HuH-7.5 (cell line): ENCODE measurements around the gene ADAMTS19.

ENCODE experiments used
- DNase-seq: peaks from one replicate; pipeline ENCODE4 v3.0.0; 2011; ENCODE audit warnings: low spot score

ADAMTS19 gene

DNA sequence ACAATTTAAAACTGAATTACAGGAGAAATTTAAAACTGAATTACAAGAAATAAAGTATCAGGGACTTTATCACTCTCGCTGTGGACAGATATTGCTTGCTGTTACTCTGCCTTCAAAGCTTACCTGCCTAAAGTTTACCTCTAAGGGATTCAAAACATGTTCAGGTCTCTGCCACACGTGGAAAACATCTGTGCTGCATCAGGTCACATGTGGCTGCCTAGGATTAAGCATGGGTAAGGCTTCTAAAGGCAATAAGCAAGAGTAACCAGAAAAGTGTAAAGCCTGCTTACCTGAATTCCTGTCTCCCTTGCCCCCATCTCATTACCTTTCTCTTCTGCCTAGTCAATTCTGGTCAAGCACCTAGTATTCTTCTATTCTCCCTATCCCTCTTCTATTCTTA, 306.7 kb downstream of the ADAMTS19 start:
- no peak for DNase-seq

DNA sequence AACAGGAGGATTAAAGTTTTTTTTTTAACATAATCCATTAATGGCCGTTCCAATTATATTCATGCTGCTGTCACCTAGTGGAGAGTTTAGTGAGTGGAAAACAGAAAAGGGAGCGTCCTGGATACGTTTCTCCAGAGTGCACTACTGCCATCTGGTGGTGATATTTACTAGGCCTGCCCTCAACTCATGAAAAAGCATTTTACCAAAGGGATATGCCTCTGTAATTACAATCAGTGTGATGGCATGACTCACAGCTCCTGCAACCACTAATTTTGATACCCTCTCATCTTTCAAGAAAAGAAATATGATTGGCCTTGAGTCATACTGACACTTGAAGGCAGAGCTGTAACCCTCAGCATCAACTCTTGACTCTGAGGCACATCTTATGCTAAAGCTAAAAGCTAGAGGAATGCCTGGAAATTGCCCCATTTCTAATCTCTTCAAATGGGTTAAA, 307.9 kb downstream of the ADAMTS19 start:
- peak; percentile 23 for DNase-seq

GRCh38 chr5:129768735-129769134, 308.6 kb downstream of the ADAMTS19 start:
- no peak for DNase-seq

GRCh38 chr5:129770024-129770820, 310.1 kb downstream of the ADAMTS19 start:
- DNase-seq: no peak

GRCh38 chr5:129771058-129771838, 311.1 kb downstream of the ADAMTS19 start:
- peak; percentile 12 for DNase-seq

DNA sequence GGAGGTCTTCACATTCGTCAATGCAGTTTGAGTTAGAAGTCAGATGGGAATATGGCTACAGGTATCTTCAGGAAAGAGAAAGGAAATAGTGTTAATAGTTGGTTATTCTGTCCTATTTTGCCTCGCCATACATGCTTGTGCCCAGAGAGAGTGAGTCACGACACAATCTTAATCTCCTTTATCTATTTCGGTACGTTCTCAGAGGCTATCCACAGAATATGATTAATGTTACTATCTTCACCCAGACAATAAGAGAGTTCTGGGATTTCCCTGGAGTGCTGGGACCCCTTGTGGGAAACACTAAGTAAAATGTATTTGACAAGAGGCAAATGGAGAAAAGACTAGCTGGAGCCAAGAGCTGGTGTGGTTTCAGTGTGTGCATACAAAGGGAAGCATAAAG, 313.3 kb downstream of the ADAMTS19 start:
- no peak for DNase-seq

DNA sequence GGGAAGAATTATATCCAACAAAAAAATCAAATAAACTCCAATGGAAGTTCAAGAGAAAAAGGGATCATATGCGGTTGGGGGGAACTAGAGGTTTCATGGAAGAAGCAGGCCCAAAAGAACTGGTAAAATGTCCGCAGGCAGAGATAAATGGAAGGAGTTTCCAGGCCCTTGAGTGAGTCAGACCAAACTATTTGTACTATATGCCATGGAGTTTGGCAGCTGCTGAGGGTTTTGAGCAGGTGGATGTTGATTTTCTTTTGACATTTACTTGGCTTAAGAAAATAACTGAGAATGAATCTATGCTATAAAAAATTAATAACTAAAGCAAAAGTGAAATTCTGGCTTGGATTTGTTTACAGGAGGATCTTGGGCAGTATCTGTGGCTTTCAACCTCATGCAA, 321.5 kb downstream of the ADAMTS19 start:
- no peak for DNase-seq
